GM18502 (cell line): Measurements from ENCODE around the gene RGS3.

Source experiments
- ATAC-seq: cut with Tn5 transposase; IDR thresholded peaks from one replicate; pipeline ENCODE4 v1.9.1; 2021; ENCODE audit warnings: mild to moderate bottlenecking; ENCODE audit not compliant: unreplicated experiment, poor library complexity

Gene RGS3

DNA sequence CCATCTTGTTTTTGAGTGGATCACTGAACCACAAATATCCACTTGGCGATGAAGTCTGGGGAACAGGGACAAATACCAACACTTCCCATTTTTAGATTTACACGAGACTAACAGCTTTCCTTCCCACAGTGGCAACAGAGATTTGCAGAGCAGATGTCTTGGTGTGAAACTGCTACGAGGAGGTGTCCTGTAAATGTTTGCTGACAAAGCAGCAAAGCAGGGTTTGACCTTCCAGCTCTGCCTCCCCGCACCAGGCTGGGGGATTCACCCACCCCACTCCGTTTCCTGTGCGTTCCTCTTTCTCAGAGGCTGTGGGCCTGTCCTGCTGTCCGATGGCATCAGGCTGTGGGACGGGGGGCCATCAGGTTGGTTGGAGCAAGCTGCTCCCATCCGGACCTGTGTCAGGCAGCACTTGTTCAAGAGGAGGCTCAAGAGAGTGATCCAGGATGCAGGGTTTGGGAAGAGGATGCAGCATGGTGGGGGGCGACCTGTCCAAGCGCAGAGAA, 693 bp upstream of the RGS3 start:
- no peak for ATAC-seq

DNA sequence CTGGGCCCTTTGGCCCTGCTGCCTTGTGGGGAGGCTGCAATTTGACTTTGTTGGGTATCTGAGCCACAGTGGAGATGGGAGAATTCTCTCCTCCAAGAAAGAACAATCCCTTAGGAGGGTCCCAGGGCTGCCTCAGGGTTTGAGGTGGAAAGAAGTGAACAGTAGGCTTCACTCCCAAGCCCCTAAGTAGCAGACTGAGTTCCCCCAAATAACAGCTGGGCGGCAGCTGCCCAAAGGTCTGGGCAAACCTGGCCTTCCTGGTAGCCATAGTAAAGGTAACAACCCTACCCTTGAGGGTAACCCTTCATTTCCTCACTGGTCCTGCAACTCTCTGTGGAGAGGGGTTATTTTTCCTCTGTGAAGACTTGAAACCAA, 746 bp downstream of the RGS3 start:
- no peak for ATAC-seq

DNA sequence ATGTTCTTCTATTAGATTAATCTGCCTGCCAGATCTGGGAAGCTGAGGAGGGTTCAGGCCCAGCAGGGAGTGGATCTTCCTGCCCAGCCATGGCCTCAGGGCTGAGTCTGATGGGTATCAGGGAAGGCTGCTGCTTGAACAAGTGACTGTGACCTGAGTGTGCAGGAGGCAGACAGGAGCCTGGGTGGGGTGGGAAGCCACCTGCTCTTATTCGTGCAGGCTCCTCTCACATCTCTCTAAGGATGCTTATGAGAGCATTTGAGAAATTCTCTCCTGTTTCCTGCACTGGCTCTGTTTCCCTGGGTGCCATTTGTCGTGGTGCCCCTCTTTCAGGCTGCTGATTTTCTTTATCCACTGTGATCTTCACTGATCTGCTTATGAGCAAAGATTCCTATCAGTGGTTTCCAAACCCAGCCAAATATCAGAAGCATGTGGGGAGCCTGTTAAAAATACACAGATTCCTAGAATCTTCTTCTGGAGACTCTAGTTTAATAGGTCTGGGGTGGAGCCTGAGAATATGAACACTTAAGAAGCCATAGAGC, 2.1 kb downstream of the RGS3 start:
- no peak for ATAC-seq

DNA sequence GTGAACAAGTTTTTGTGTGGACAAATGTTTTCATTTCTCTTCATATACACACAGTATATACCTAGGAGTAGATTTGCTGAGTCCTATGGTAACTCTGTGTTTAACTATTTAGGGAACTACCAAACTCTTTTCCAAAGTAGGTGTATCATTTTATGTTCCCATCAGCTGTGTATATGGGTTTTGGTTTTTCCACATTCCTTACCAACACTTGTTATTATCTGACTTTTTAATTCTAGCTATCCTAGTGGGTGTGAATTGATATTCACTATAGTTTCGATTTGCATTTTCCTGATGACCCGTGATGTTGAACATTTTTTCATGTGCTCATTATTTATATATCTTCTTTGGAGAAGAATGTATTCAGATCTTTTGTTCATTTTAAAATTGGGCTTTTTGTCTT, 3.7 kb downstream of the RGS3 start:
- no peak for ATAC-seq

DNA sequence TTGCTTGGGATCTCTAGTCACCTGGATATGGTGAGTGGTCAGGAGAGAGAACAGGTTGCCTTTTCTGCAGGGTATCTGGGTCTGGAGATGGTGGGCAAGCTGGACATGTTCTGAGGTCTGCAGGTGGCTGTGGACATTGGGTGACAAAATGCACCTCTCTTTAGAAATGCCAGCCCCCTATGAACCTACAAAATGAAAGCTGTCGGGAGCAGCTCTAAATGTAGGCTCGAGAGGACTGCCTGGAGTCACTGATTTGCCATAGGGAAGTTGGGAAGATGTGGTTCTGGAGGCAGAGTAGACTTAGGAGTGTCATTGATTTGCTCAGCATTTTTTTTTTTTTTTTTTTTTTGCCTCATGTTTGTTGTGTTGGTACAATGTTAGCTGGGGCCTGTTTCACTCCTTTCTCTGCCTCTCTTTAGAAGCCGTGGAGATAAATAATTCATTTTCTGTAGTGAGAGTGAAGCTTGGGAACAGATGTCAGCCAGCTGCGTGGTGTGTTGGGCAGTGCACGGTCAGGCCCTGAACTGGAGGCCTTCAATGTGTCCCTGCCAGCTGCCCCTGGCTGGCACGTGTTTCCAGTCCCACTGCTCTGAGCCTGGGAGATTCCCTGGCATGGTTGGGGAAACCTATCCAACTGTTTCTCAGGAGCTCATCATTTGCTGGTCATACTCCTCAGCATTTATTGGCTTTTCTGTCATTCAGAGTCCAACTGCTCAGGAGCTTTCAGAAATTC, 5.4 kb downstream of the RGS3 start:
- ATAC-seq = no peak

DNA sequence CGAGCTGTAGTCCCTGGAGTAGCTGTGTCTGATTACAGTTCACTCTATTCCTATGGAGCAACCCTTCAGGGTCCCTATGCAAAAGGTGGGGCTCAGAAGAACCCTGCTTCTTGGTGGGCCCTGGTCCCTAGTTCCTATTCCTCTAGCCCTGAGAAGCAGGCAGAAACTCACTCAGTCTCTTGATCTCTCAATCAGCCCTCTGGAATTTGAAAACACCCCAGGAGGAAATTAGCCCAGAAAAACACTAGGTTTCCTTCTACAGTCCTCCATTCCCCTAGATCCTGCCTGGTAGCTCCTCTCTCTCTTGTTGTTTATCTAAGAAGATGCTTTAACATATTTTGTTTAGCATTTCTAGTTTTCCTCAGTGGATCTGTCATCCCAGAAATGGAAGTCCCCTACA, 7.6 kb downstream of the RGS3 start:
- ATAC-seq = no peak

DNA sequence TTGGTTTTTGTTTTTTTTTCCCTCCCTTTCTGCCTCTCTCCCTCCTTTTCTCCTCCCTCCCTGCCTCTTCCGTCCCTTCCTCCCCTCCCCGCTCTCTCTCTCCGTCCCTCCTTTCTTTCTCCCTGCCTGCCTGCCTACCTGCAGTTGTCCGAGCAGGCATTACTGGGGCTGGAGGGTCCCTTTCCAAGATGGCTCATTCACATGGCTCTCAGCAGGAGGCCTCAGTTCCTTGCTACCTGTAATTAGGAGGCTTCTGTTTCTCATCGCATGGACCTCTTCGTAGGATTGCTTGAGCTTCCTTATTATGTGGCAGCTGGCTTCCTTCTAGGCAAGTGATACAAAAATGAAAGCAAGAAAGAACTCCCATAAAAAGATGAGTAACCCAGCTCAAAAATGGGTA, 8.0 kb downstream of the RGS3 start:
- ATAC-seq = no peak

DNA sequence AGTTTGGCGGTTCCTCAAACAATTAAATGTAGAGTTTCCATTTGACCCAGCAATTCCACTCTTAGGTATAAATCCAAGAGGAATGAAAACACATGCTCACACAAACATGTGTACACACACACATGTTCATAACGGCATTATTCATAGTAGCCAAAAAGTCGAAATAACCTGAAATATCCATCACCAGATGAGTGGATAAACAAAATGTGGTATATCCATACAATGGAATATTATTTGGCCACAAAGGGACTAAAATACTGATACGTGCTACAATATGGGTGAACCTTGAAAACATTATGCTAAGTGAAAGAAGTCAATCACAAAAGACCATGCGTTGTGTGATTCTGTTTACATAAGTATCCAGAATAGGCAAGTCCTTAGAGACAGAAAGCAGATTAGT, 8.7 kb downstream of the RGS3 start:
- no peak for ATAC-seq

DNA sequence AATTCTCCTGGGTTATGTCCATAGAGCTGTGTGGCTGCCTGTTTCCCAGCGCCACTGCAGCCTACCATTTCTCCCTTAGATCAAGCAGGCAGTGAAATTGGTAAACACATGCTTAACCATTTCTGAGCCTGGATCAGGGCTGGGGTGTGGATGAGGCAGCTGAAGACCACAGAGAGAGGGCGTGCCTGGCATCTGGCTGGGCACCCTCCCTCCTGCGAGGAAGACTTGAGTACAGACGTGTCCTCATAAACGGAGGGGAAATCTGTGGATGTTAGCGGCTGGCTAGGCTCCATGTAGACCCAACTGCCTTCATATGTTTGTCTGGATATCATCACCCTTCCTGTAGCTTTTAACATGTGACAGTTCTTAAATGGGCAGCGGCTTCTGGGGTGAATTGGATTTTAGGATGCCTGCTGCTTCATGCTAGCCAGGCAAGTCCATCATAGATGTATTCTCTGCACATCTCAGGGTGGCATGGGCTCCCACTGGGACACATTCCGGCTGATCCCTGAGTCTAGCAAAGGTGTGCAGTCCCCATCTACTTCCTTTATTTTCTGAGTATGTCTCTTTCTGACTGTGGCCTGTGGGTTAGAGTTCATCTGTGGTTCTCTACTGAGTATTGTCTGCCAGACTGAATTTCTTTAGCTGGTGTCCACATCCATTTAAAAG, 11.0 kb downstream of the RGS3 start:
- ATAC-seq = no peak

DNA sequence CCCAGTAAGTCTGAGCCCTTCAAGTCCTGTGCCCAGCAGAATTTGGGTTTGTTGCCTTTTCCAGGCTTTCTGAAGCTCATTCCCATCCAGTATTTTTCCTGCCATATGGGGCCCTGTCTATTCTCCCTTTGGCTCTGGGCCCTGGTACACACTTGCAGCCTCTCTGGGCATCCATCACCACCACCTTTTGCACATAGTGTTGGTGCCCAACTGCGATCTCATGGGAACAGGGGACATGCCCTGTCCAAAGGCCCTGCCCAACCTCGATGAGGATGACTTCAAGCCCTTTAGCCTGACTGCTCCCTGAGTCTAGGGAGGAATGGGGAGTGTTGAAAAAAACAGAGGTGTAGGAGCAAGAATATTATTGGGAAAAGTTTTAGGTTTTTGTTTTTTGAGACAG, 11.5 kb downstream of the RGS3 start:
- no peak for ATAC-seq

DNA sequence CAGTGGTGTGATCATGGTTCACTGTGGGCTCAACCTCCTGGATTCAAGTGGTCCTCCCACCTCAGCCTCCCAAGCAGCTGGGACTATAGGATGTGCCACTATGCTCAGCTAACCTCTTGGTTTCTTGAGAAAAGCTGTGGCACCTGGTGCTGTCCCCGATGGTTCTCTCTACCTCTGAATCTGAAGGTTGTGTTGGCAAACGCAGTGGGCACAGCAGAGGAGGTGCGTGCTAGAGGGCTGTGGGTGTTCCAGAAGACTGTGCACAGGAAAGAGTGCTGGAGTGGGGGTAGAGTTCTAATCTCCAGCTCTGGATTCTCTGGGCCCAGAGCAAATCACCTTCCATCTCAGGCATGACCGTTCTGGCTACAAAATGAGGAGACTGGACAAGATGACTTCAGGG, 12.5 kb downstream of the RGS3 start:
- no peak for ATAC-seq

DNA sequence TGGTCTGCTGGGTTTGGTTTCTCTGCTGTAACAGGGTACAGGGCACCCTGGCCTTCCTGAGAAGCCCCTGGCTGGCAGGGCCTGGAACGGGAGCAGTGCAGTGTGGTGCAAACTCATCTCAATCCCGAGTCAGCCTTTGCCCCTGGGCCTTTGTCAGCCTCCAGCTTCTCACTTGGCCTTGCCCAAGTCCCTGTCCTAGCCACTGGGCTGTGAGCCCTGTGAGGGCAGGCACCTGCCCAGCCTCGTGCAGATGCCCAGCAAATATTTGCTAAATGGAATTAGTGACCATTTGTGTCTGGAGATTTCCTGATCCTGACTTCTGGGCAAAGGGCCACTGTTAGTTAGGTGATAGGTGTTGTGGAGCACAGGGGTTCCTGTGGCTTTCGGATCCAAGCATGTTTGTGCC, 13.0 kb downstream of the RGS3 start:
- no peak for ATAC-seq

DNA sequence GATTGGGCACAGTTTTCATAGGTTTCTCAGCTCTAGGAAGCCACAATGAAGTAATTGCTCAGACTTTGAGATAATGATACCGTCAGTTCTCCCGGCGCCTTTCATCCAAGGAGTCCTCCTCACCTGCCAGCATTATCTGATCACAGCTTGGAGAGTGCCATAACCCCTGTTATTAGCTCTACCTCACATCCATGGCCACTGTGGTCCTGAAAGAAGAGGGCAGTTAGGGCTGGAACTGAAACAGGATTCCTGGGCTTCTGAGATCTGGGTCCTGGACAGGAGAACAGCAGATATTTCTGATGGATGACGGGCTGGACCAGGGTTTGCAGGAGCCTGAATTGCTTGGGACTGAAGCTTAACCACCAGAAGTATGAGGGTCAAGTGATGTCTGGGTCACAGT, 13.5 kb downstream of the RGS3 start:
- ATAC-seq = no peak

DNA sequence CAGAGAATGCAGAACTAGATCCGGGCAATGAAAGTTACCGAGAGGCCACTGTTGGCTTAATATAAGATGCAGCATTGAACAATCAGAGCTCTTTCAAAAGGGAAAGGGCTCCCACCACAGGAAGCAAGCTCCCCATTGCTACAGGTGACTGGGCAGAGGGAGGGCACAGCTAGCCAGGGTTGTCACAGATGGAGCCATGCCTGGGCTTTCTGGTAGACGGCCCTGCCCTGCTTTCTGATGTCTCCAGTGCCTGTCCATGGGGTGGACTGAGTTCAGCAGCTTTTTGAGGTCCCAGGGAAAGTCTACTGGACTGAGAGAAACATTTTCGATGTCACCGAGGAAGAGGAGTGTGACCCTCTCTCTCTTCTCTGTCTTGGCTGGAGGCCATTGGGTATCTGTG, 14.1 kb downstream of the RGS3 start:
- no peak for ATAC-seq

DNA sequence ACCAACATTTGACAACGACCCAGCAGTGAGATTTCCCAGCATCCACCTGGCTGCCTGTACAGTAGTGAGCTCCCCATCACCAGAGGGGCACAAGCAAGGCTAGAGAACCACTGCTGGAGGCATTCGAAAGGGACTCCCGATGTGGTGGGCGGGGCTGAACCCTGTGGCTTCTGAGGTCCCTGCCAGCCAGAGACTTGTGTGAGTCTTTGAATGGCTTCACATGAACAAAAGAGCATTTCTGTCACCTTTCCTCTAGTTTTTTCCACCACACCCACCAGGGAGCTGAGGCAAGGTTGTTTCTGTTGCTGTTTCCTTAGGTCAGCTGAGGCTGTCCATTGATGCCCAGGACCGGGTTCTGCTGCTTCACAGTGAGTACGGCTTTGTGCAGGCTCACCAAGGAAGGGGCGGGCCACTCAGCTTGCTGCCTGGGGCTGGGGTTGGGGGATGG, 15.7 kb downstream of the RGS3 start:
- no peak for ATAC-seq

DNA sequence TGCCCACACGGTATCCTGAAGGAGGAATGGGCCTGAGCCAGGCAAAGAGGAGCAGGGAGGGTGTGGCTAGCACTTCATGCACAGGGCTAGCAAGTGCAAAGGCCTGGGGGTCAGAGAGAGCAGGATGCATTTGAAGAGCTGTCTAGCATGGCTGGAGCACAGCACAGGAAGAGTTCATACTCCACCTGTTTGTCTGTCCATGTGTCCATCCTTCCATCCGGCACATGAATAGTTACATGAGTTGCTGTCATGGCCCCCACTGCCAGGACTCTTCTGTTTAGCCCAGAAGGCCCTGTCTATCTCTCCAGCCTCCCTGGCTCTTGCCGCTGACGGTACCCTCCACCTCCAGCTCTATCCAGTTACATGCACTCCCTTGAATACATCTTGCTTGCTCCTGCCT, 17.1 kb downstream of the RGS3 start:
- ATAC-seq = no peak

DNA sequence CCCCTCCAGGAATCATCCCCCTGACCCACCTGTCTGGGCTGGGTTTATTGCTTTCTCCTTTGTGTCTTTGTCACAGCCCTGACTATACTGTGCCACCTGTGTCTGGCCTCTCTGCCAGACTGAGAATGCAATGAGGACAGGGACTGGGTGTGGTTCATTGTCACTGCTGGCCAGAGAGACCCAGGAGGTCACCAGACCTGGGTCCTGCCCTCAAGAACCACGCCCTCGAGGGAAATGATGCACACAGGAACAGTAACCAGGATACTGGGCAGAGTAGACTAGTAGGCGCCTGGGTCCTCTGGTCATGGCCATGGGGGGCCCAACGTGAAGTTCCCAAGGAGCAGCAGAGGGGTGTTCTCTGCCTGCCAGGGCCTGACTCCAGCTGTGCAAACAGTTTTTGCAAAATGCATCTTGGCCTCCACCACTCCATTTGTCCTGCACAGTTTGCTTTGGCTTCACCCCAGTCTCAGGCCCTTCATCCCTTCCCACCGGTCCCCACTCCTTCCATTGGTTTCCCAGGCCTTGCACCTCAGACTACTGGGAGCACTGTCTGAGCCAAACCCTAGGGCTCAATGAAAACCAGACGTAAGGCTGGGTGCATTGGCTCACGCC, 17.8 kb downstream of the RGS3 start:
- ATAC-seq = no peak

DNA sequence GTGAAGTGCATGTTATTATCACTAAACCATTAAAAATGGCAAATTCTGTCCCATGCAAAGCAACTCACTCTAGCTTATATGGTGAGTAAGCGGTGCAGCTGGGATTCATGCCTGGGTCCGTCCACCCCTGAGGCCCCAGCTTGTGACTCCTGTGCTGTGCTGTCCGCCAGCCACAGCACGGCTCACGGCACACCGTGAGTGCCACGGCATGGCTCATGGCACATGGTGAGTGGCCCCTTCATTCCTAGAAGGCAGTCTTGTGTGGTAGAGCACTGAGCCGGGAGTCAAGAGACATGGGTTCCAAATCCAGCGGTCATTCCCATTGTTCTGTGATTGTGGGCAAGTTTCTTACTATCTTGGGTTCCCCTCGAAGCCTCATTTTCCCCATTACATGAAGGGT, 18.8 kb downstream of the RGS3 start:
- no peak for ATAC-seq

DNA sequence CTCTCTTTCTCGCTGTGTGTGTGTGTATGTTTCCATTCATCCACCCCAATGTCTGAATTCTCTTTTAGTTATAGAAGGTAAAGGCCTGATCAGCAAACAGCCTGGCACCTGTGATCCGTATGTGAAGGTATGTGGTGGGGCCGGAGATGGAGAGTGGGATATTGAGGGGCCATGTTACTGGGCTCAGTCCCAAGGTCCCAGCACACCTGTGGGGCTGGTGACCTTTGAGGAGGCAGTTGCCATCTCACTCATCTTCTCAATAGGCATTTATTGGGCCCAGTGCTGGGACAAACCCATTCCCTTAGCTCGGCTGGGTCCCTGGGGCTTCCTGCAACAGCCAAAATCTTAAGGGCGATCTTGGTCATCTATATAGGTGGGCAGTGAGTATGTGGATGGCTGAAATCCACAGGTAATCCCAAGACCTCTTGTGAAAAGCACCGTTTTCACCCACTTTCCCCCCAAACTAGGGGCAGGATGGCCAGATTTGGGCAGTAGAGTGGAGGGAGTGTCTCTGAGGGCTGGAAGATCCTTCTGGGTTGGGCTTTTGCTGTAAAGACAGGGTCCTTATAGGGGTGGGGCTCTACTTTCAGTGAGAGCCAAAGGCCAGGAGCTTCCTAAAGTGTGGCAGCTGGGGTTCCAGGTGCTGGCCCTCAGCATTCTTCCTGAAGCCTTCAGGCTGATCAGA, 19.6 kb downstream of the RGS3 start:
- ATAC-seq = no peak

DNA sequence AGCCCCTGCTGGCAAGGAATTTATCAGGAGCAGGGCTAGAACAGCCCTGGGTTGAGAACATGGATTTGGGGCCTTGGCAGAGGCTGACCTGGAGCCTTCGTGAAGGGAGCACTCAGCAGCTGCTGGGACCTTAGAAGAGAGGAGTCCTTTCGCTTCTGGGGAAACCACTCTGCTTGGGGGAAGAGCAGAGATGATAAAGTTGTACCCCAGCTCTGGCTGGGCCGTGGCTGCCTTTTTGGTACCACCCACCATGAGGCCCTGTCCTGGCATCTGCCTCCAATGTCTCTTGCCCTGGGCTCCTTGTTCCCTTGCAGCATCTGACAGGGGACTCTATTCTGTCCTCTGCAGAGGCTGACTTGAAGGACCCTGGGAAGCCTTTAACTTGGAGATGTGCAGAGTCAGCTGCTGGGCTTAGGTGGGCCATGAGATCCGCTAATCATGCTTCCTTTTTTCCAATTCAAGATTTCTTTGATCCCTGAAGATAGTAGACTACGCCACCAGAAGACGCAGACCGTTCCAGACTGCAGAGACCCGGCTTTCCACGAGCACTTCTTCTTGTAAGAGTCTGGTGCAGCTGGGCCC, 20.2 kb downstream of the RGS3 start:
- no peak for ATAC-seq
